Keratinocyte (primary cell): ENCODE data around the gene WFDC10A. TPM values are rescaled to one million over a fixed set of nuclear protein-coding genes. Genes with fewer than 3 reads are reported as not detected.
"Not testable (repeated sequence)": the region's sequence is repeated elsewhere in the genome, so short reads cannot be mapped to it uniquely, and the experiment has no call there.

Experiments
- DNase-seq: peaks from one replicate; pipeline ENCODE4 v3.0.0-alpha.2; 2011; ENCODE audit warnings: low read depth, missing footprints, low spot score
- FAIRE-seq: peaks from 2 replicates; lab custom pipeline; 2011; peaks lifted over from hg19 to GRCh38; lab: Jason Lieb, UNC
- H2AFZ ChIP-seq: 2 replicates; pipeline ENCODE4 v1.6.0; 2012; ENCODE audit warnings: low read length, control low read depth, inconsistent platforms; ENCODE audit not compliant: control insufficient read depth
- H3K27ac ChIP-seq: 2 replicates; pipeline ENCODE4 v1.5.1; 2011; ENCODE audit warnings: low read length; ENCODE audit not compliant: control insufficient read depth, insufficient read depth
- H3K27me3 ChIP-seq: 3 replicates; pipeline ENCODE4 v1.6.0; 2011; ENCODE audit warnings: low read length; ENCODE audit not compliant: control insufficient read depth, insufficient read depth; ENCODE audit errors: extremely low read depth
- H3K36me3 ChIP-seq, 2 experiments: 2 replicates in 1 of 2; 3 replicates in 1 of 2; pipeline ENCODE4 v1.5.1; 2011; ENCODE audit warnings: low read length in 2 of 2, mild to moderate bottlenecking in 1 of 2; ENCODE audit not compliant: control insufficient read depth in 2 of 2, insufficient read depth in 2 of 2; ENCODE audit errors: extremely low read depth in 1 of 2
- H3K4me1 ChIP-seq: 3 replicates; pipeline ENCODE4 v1.5.1; 2011; ENCODE audit warnings: low read length; ENCODE audit not compliant: control insufficient read depth, insufficient read depth; ENCODE audit errors: extremely low read depth
- H3K4me2 ChIP-seq: 3 replicates; pipeline ENCODE4 v1.6.0; 2011; ENCODE audit warnings: low read depth, low read length; ENCODE audit not compliant: control insufficient read depth, insufficient read depth; ENCODE audit errors: extremely low read depth
- H3K4me3 ChIP-seq, 3 experiments: fragments of 200-600 bp in 1 of 3; sonication (generic) in 1 of 3; 2 replicates in 2 of 3; 3 replicates in 1 of 3; pipeline ENCODE4 v1.5.1; 2011 to 2016; ENCODE audit warnings: low read length in 3 of 3, mild to moderate bottlenecking in 3 of 3, control low read depth in 2 of 3, inconsistent platforms in 1 of 3, low read depth in 1 of 3, mixed read lengths in 1 of 3, mixed run types in 1 of 3, moderate library complexity in 1 of 3; ENCODE audit not compliant: control insufficient read depth in 2 of 3, insufficient read depth in 2 of 3; ENCODE audit errors: extremely low read depth in 1 of 3
- H3K79me2 ChIP-seq: 2 replicates; pipeline ENCODE4 v1.6.0; 2012; ENCODE audit warnings: low read length; ENCODE audit not compliant: control insufficient read depth, insufficient read depth
- H3K9ac ChIP-seq: 3 replicates; pipeline ENCODE4 v1.6.0; 2011; ENCODE audit warnings: low read length; ENCODE audit not compliant: control insufficient read depth, insufficient read depth; ENCODE audit errors: extremely low read depth
- H3K9me1 ChIP-seq: 3 replicates; pipeline ENCODE4 v1.6.0; 2011; ENCODE audit warnings: low read length; ENCODE audit not compliant: control insufficient read depth, insufficient read depth; ENCODE audit errors: extremely low read depth
- H3K9me3 ChIP-seq: 2 replicates; pipeline ENCODE4 v1.5.1; 2012; ENCODE audit warnings: low read depth, low read length; ENCODE audit not compliant: control insufficient read depth
- H4K20me1 ChIP-seq: 3 replicates; pipeline ENCODE4 v1.6.0; 2011; ENCODE audit warnings: low read length; ENCODE audit not compliant: control insufficient read depth, insufficient read depth; ENCODE audit errors: extremely low read depth
- CTCF ChIP-seq, 3 experiments: IDR thresholded peaks in 1 of 3; conservative IDR thresholded peaks in 1 of 3; optimal IDR thresholded peaks in 1 of 3; 2 replicates in 2 of 3; 3 replicates in 1 of 3; pipeline versions ENCODE3 to v1.5.1; 2011; ENCODE audit warnings: low read length in 3 of 3, mild to moderate bottlenecking in 3 of 3, moderate library complexity in 2 of 3, control low read depth in 1 of 3, inconsistent platforms in 1 of 3; ENCODE audit not compliant: insufficient read depth in 2 of 3; ENCODE audit errors: extremely low read depth in 1 of 3
- EZH2 ChIP-seq: IDR thresholded peaks from one replicate; pipeline ENCODE4 v1.6.1; 2012; ENCODE audit warnings: inconsistent platforms, mild to moderate bottlenecking, low read length, moderate library complexity
- dilution Hi-C: fragments of 300-500 bp; cut with MboI; formaldehyde crosslinking; loops from one replicate; pipeline ENCODE4 v1.7.0; 2020; ENCODE audit warnings: low sequenced_read_pairs; ENCODE audit not compliant: extremely low pct_ligation_motif_present
- polyA plus RNA-seq, 5 experiments: library from polyadenylated mRNA; depleted of rRNA in 3 of 5; stranded (reverse) in 3 of 5; stranded (forward) in 1 of 5; unstranded in 1 of 5; fragments of >200 nt; gene quantifications; 1 replicate in 1 of 5; 2 replicates in 3 of 5; 3 replicates in 1 of 5; pipeline versions ENCODE4 v1.2.1 to v1.2.3, GENCODE V29; 2011 to 2012; ENCODE audit warnings: missing spikeins in 2 of 5, low read depth in 1 of 5, low replicate concordance in 1 of 5

The WFDC10A gene
- polyA plus RNA-seq, 1 donor (not counting 4 experiments of a cell fraction or from before 2014, with no cell fraction given): not detected

- DNase-seq (no peak), FAIRE-seq (no peak)
- H3K4me3 ChIP-seq: no peak overlapping the region
- TF ChIP-seq CTCF (optimal IDR thresholded peaks at IDR 0.05 in 1 of 3, IDR thresholded peaks at IDR 0.05 in 1 of 3, conservative IDR thresholded peaks at IDR 0.05 in 1 of 3; ENCODE audit: extremely low read depth in 1 of 3, insufficient read depth in 2 of 3, low read length in 3 of 3) (no peak), EZH2 (no peak)
- no peak overlapping the region for H3K27ac ChIP-seq
- no peaks in the 10 kb centered on the region for H3K4me1 ChIP-seq
- no peaks in the 10 kb centered on the region for H4K20me1 ChIP-seq
- H3K9me3 ChIP-seq: no peaks in the 10 kb centered on the region
- H3K4me2 ChIP-seq: no peak overlapping the region
- no peaks in the 10 kb centered on the region for H3K27me3 ChIP-seq
- H2AFZ ChIP-seq: no peak overlapping the region
- H3K79me2 ChIP-seq: no peaks in the 10 kb centered on the region
- dilution Hi-C loops: no loop called here
- no peaks in the 10 kb centered on the region for H3K9me1 ChIP-seq
- H3K9ac ChIP-seq: no peak overlapping the region
- H3K36me3 ChIP-seq: no peaks in the 10 kb centered on the region
These were observed 19.8 kb downstream of the WFDC10A start for GRCh38 chr20:45649312-45649863.

- H4K20me1 ChIP-seq, dilution Hi-C loops, H3K36me3 ChIP-seq, H3K4me3 ChIP-seq, FAIRE-seq, H2AFZ ChIP-seq, H3K9me3 ChIP-seq, DNase-seq, H3K4me2 ChIP-seq, H3K4me1 ChIP-seq, H3K9me1 ChIP-seq, H3K27ac ChIP-seq, H3K9ac ChIP-seq, H3K79me2 ChIP-seq, H3K27me3 ChIP-seq: not testable (repeated sequence)
These were observed 22.2 kb downstream of the WFDC10A start for GRCh38 chr20:45651726-45652125.

GRCh38 chr20:45657038-45657437 lies 27.5 kb downstream of the WFDC10A start:
- H3K4me3 ChIP-seq, H3K9me3 ChIP-seq, dilution Hi-C loops, DNase-seq, H3K9me1 ChIP-seq, H3K27me3 ChIP-seq, H3K36me3 ChIP-seq, H3K9ac ChIP-seq, H4K20me1 ChIP-seq, H2AFZ ChIP-seq, FAIRE-seq, H3K79me2 ChIP-seq, H3K4me1 ChIP-seq, H3K4me2 ChIP-seq, H3K27ac ChIP-seq: not testable (repeated sequence)
